Duodenal mucosa (tissue), 2 donors: ENCODE results near the gene KCNIP1.

Experiments
- H3K27ac ChIP-seq: one replicate; pipeline ENCODE4 v1.7.0; 2013; ENCODE audit warnings: low read depth, low read length
- H3K27me3 ChIP-seq, 2 donors: one replicate each; pipeline ENCODE4 v1.7.0; 2013; ENCODE audit warnings: low read length in 2 of 2, control low read depth in 1 of 2; ENCODE audit not compliant: insufficient read depth in 2 of 2, control insufficient read depth in 1 of 2
- H3K36me3 ChIP-seq, 2 donors: one replicate each; pipeline ENCODE4 v1.7.0; 2013; ENCODE audit warnings: low read length in 2 of 2, control low read depth in 1 of 2; ENCODE audit not compliant: insufficient read depth in 2 of 2, control insufficient read depth in 1 of 2
- H3K4me1 ChIP-seq, 2 donors: one replicate each; pipeline ENCODE4 v1.7.0; 2013; ENCODE audit warnings: low read length in 2 of 2, control low read depth in 1 of 2; ENCODE audit not compliant: insufficient read depth in 2 of 2, control insufficient read depth in 1 of 2
- H3K4me3 ChIP-seq, 2 donors: one replicate each; pipeline ENCODE4 v1.7.0; 2013; ENCODE audit warnings: low read length in 2 of 2, low read depth in 1 of 2
- H3K9ac ChIP-seq, 2 donors: one replicate each; pipeline ENCODE4 v1.7.0; 2013; ENCODE audit warnings: low read length in 2 of 2, low read depth in 1 of 2
- H3K9me3 ChIP-seq, 2 donors: one replicate each; pipeline ENCODE4 v1.7.0; 2013; ENCODE audit warnings: low read length in 2 of 2, control low read depth in 1 of 2; ENCODE audit not compliant: control insufficient read depth in 1 of 2

KCNIP1 gene

GRCh38 chr5:170559296-170559695, 55.5 kb downstream of the KCNIP1 start:
- Histone ChIP-seq H3K4me3 (no peak overlapping the region), H3K9ac (no peak overlapping the region), H3K27me3 (peaks cover 0 to 5% of the 10 kb centered on the region in 2 donors), H3K4me1 (no peaks in the 10 kb centered on the region), H3K36me3 (no peaks in the 10 kb centered on the region), H3K27ac (no peak overlapping the region), H3K9me3 (no peaks in the 10 kb centered on the region)

GRCh38 chr5:170560938-170561337, 57.1 kb downstream of the KCNIP1 start:
- Histone ChIP-seq H3K4me3 (no peak overlapping the region), H3K9ac (no peak overlapping the region), H3K36me3 (no peaks in the 10 kb centered on the region), H3K27ac (no peak overlapping the region), H3K4me1 (no peaks in the 10 kb centered on the region), H3K9me3 (no peaks in the 10 kb centered on the region), H3K27me3 (peaks cover 0 to 5% of the 10 kb centered on the region in 2 donors)

GRCh38 chr5:170562166-170562874, 58.5 kb downstream of the KCNIP1 start:
- no peaks in the 10 kb centered on the region for H3K4me1 ChIP-seq
- no peak overlapping the region for H3K4me3 ChIP-seq
- H3K36me3 ChIP-seq: no peaks in the 10 kb centered on the region
- peaks cover 0 to 5% of the 10 kb centered on the region in 2 donors for H3K27me3 ChIP-seq
- H3K27ac ChIP-seq: no peak overlapping the region
- H3K9ac ChIP-seq: no peak overlapping the region
- H3K9me3 ChIP-seq: no peaks in the 10 kb centered on the region

GRCh38 chr5:170562875-170563228, 59.0 kb downstream of the KCNIP1 start:
- Histone ChIP-seq H3K9me3 (no peaks in the 10 kb centered on the region), H3K36me3 (no peaks in the 10 kb centered on the region), H3K27me3 (peaks cover 0 to 5% of the 10 kb centered on the region in 2 donors), H3K9ac (no peak overlapping the region), H3K27ac (no peak overlapping the region), H3K4me3 (no peak overlapping the region), H3K4me1 (no peaks in the 10 kb centered on the region)

GRCh38 chr5:170563824-170564567, 60.2 kb downstream of the KCNIP1 start:
- no peak overlapping the region for H3K4me3 ChIP-seq
- no peaks in the 10 kb centered on the region for H3K9me3 ChIP-seq
- H3K27me3 ChIP-seq: peaks cover 0 to 5% of the 10 kb centered on the region in 2 donors
- H3K36me3 ChIP-seq: no peaks in the 10 kb centered on the region
- no peaks in the 10 kb centered on the region for H3K4me1 ChIP-seq
- H3K27ac ChIP-seq: no peak overlapping the region
- no peak overlapping the region for H3K9ac ChIP-seq

GRCh38 chr5:170565072-170565471, 61.3 kb downstream of the KCNIP1 start:
- Histone ChIP-seq H3K4me1 (no peaks in the 10 kb centered on the region), H3K9me3 (no peaks in the 10 kb centered on the region), H3K27ac (no peak overlapping the region), H3K9ac (no peak overlapping the region), H3K27me3 (peaks cover 0 to 8% of the 10 kb centered on the region in 2 donors), H3K36me3 (no peaks in the 10 kb centered on the region), H3K4me3 (no peak overlapping the region)

GRCh38 chr5:170569101-170569500, 65.3 kb downstream of the KCNIP1 start:
- H3K4me3 ChIP-seq: no peak overlapping the region
- no peak overlapping the region for H3K27ac ChIP-seq
- no peak overlapping the region for H3K9ac ChIP-seq
- H3K9me3 ChIP-seq: no peaks in the 10 kb centered on the region
- no peaks in the 10 kb centered on the region for H3K4me1 ChIP-seq
- H3K36me3 ChIP-seq: no peaks in the 10 kb centered on the region
- H3K27me3 ChIP-seq: peaks cover 3 to 9% of the 10 kb centered on the region in 2 donors

- H3K4me3 ChIP-seq: no peak overlapping the region
- H3K36me3 ChIP-seq: no peaks in the 10 kb centered on the region
- H3K27ac ChIP-seq: no peak overlapping the region
- no peaks in the 10 kb centered on the region for H3K4me1 ChIP-seq
- no peak overlapping the region for H3K9ac ChIP-seq
- H3K9me3 ChIP-seq: no peaks in the 10 kb centered on the region
- peaks cover 3 to 9% of the 10 kb centered on the region in 2 donors for H3K27me3 ChIP-seq
These were observed 66.7 kb downstream of the KCNIP1 start for GRCh38 chr5:170570476-170570875.

- no peaks in the 10 kb centered on the region for H3K4me1 ChIP-seq
- H3K27ac ChIP-seq: no peak overlapping the region
- H3K4me3 ChIP-seq: no peak overlapping the region
- H3K27me3 ChIP-seq: peaks cover 3 to 9% of the 10 kb centered on the region in 2 donors
- no peaks in the 10 kb centered on the region for H3K9me3 ChIP-seq
- no peak overlapping the region for H3K9ac ChIP-seq
- no peaks in the 10 kb centered on the region for H3K36me3 ChIP-seq
These were observed 67.5 kb downstream of the KCNIP1 start for GRCh38 chr5:170571281-170571731.
